ENCODE measurements around the gene PTPRE. TPM values are rescaled to one million over a fixed set of nuclear protein-coding genes. Genes with fewer than 3 reads are reported as not detected.

The PTPRE gene
- total RNA-seq, 1 experiment from 2014 or later, result 11.6 TPM

DNA sequence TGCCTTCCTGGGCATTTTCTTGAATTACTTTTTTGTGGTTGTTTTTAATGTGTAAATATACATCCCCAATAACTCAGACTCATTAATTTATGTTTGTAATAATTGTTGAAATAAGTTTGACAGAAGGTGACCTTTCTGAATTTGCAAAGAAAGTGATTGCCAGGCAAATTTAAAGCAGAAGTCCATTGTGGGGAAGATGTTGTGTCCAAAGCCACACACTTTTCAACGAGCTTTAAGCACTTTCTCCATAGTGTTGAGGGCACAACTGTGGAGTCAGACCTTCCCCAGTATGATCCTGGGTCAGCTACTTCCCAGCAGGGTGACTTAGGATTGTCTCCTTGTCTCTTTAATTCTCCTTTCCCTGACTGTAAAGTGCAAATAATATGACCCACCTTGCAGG, 52.5 kb downstream of the PTPRE start:
- Histone ChIP-seq H3K36me3 (ENCODE audit: insufficient read depth, low read length, poor library complexity, severe bottlenecking) (no peaks in the 10 kb centered on the region), H3K9me3 (ENCODE audit: low read depth, low read length, poor library complexity, severe bottlenecking) (no peaks in the 10 kb centered on the region), H3K4me3 (ENCODE audit: low read depth, low read length, poor library complexity, severe bottlenecking) (no peak overlapping the region), H3K27me3 (replicated peaks; ENCODE audit: insufficient read depth, low read depth, low read length, poor library complexity) (peaks cover 14% of the 10 kb centered on the region), H3K27ac (ENCODE audit: low read depth, low read length, poor library complexity, severe bottlenecking) (no peak overlapping the region), H3K4me1 (ENCODE audit: insufficient read depth, low read length, poor library complexity, severe bottlenecking) (no peaks in the 10 kb centered on the region)
- BruUV-seq (replicated peaks), result no TSS peak
- DNase-seq (ENCODE audit: low spot score), result no peak
- POLR2A ChIA-PET (ENCODE audit: low non-redundant PET), result no interaction called here
- intact Hi-C loops (cut with micrococcal nuclease; ENCODE audit: unreplicated experiment), result no loop called here
- CTCF ChIA-PET, result no interaction called here
- TF ChIP-seq EZH2 (IDR thresholded peaks at IDR 0.05; ENCODE audit: borderline replicate concordance, low read depth, low read length, poor library complexity, severe bottlenecking), result no peak
- TF ChIP-seq, protein P1, sequence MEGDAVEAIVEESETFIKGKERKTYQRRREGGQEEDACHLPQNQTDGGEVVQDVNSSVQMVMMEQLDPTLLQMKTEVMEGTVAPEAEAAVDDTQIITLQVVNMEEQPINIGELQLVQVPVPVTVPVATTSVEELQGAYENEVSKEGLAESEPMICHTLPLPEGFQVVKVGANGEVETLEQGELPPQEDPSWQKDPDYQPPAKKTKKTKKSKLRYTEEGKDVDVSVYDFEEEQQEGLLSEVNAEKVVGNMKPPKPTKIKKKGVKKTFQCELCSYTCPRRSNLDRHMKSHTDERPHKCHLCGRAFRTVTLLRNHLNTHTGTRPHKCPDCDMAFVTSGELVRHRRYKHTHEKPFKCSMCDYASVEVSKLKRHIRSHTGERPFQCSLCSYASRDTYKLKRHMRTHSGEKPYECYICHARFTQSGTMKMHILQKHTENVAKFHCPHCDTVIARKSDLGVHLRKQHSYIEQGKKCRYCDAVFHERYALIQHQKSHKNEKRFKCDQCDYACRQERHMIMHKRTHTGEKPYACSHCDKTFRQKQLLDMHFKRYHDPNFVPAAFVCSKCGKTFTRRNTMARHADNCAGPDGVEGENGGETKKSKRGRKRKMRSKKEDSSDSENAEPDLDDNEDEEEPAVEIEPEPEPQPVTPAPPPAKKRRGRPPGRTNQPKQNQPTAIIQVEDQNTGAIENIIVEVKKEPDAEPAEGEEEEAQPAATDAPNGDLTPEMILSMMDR (conservative IDR thresholded peaks at IDR 0.05; ENCODE audit: low read depth, low read length), result no peak

DNA sequence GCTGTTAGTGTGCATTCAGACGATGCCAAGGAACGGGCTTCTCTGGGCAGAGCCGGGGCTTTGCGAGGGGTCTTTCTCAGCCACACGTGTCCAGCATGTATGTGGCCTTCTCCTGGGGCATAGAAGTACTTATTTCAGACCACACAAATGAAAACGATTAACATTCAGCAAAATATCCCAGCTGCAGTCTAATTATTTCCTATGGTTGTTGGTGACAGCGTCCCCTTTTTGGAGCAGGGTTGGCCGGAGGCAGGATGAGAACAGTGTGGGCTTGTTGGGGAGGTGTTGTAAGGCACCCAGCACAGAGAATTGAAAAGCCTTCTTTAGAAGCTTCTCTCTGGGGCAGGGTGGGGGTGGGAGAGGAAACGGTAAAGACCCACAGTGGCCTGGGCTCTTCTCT, 54.2 kb downstream of the PTPRE start:
- POLR2A ChIA-PET (ENCODE audit: low non-redundant PET), result no interaction called here
- DNase-seq (ENCODE audit: low spot score), result no peak
- H3K36me3 ChIP-seq (ENCODE audit: insufficient read depth, low read length, poor library complexity, severe bottlenecking), result no peaks in the 10 kb centered on the region
- BruUV-seq (replicated peaks), result no TSS peak
- H3K9me3 ChIP-seq (ENCODE audit: low read depth, low read length, poor library complexity, severe bottlenecking), result no peaks in the 10 kb centered on the region
- CTCF ChIA-PET, result no interaction called here
- intact Hi-C loops (cut with micrococcal nuclease; ENCODE audit: unreplicated experiment), result no loop called here
- TF ChIP-seq, protein P1 (conservative IDR thresholded peaks at IDR 0.05; ENCODE audit: low read depth, low read length), result no peak
- TF ChIP-seq EZH2 (IDR thresholded peaks at IDR 0.05; ENCODE audit: borderline replicate concordance, low read depth, low read length, poor library complexity, severe bottlenecking), result no peak
- no peak overlapping the region for H3K4me3 ChIP-seq (ENCODE audit: low read depth, low read length, poor library complexity, severe bottlenecking)
- H3K27me3 ChIP-seq (replicated peaks; ENCODE audit: insufficient read depth, low read depth, low read length, poor library complexity), result peaks cover 14% of the 10 kb centered on the region
- no peak overlapping the region for H3K27ac ChIP-seq (ENCODE audit: low read depth, low read length, poor library complexity, severe bottlenecking)
- H3K4me1 ChIP-seq (ENCODE audit: insufficient read depth, low read length, poor library complexity, severe bottlenecking), result no peaks in the 10 kb centered on the region

DNA sequence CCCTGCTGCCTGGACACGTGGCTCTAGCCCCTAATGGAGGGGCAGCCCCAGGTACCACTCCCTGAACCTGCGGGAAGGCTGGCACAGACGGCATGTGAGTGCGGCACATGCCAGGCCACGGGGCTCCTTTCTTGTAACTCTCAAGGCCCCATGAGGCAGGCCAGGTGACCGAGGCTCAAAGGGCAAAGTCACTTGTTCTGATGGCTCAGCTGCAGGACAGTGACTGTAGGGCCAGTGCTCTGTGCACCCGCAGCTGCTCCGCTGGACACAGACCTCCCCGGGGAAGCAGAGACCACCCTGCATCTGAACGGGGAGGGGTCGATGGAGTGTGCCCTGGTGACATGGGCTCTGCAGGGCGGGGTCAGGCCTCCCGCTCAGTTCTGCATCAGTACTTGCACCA, 55.3 kb downstream of the PTPRE start:
- no peaks in the 10 kb centered on the region for H3K36me3 ChIP-seq (ENCODE audit: insufficient read depth, low read length, poor library complexity, severe bottlenecking)
- POLR2A ChIA-PET (ENCODE audit: low non-redundant PET), result no interaction called here
- no peak overlapping the region for H3K27ac ChIP-seq (ENCODE audit: low read depth, low read length, poor library complexity, severe bottlenecking)
- H3K4me1 ChIP-seq (ENCODE audit: insufficient read depth, low read length, poor library complexity, severe bottlenecking), result no peaks in the 10 kb centered on the region
- H3K27me3 ChIP-seq (replicated peaks; ENCODE audit: insufficient read depth, low read depth, low read length, poor library complexity), result peaks cover 11% of the 10 kb centered on the region
- BruUV-seq (replicated peaks), result no TSS peak
- CTCF ChIA-PET, result no interaction called here
- DNase-seq (ENCODE audit: low spot score), result no peak
- intact Hi-C loops (cut with micrococcal nuclease; ENCODE audit: unreplicated experiment), result no loop called here
- H3K4me3 ChIP-seq (ENCODE audit: low read depth, low read length, poor library complexity, severe bottlenecking), result no peak overlapping the region
- TF ChIP-seq, protein P1 (conservative IDR thresholded peaks at IDR 0.05; ENCODE audit: low read depth, low read length), result no peak
- no peak for TF ChIP-seq EZH2 (IDR thresholded peaks at IDR 0.05; ENCODE audit: borderline replicate concordance, low read depth, low read length, poor library complexity, severe bottlenecking)
- no peaks in the 10 kb centered on the region for H3K9me3 ChIP-seq (ENCODE audit: low read depth, low read length, poor library complexity, severe bottlenecking)

Measured in A673 (cell line).